ENCODE results near the gene RGS5.

The RGS5 gene

DNA sequence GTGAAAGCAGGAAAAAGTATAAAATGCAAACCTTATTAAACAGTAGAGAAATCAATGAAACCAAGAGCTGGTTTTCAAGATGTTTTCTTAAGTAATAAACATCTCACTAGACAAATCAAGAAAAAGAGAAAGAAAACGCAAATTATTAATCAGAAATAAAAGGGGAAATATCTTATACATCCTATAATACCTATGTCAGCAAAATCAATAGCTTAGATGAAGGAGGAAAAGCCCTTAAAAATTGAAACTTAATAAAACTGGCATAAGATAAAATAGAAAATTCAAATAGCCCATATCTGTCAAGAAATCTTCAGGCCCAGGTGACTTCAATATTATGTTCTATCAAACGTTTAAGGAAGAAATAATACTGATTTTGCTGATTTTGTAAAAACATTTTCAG, 74.4 kb downstream of the RGS5 start:
- ChIA-PET CTCF (no interaction called here), POLR2A (no interaction called here)
- TF ChIP-seq ARNT (IDR thresholded peaks at IDR 0.05) (no peak), CTBP1 (IDR thresholded peaks at IDR 0.05; ENCODE audit: borderline replicate concordance) (no peak), TARDBP (IDR thresholded peaks at IDR 0.05) (no peak), LEF1 (IDR thresholded peaks at IDR 0.05; ENCODE audit: borderline replicate concordance) (no peak), ZNF384 (IDR thresholded peaks at IDR 0.05) (no peak), NFRKB (IDR thresholded peaks at IDR 0.05) (no peak), FOXM1 (IDR thresholded peaks at IDR 0.05; ENCODE audit: borderline replicate concordance) (no peak), ELF4 (IDR thresholded peaks at IDR 0.05) (no peak), HDGF (IDR thresholded peaks at IDR 0.05; ENCODE audit: borderline replicate concordance) (no peak), SUZ12 (IDR thresholded peaks at IDR 0.05) (no peak), BHLHE40 (IDR thresholded peaks at IDR 0.05; ENCODE audit: borderline replicate concordance) (no peak), FOXA1 (IDR thresholded peaks at IDR 0.05) (no peak), L3MBTL2 (conservative IDR thresholded peaks at IDR 0.05) (no peak), SP1 (IDR thresholded peaks at IDR 0.05) (no peak), FOXK2 (IDR thresholded peaks at IDR 0.05) (no peak)
- TF ChIP-seq, protein P1, sequence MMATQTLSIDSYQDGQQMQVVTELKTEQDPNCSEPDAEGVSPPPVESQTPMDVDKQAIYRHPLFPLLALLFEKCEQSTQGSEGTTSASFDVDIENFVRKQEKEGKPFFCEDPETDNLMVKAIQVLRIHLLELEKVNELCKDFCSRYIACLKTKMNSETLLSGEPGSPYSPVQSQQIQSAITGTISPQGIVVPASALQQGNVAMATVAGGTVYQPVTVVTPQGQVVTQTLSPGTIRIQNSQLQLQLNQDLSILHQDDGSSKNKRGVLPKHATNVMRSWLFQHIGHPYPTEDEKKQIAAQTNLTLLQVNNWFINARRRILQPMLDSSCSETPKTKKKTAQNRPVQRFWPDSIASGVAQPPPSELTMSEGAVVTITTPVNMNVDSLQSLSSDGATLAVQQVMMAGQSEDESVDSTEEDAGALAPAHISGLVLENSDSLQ (IDR thresholded peaks at IDR 0.05): no peak
- DNase-seq (ENCODE audit: extremely low spot score): no peak

DNA sequence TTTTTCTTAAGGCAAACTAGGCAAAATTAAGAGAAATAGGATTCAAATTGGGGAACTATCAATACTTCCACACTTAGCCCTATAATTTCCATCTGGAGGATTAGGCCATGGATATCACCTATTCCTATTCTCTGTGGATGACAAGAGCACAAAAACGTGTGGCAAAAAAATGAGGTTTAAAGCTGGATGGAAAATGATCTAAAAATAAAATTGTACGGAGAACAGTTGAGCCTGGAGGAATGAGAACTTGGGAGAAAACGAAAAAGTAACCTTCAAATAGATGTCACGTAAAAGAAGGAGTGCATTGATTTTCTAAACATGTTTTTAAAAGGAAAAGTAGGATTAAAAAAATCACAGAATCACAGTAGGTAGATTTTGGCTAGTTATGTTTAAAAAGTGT, 77.9 kb downstream of the RGS5 start:
- TF ChIP-seq FOXM1 (IDR thresholded peaks at IDR 0.05; ENCODE audit: borderline replicate concordance): no peak
- TF ChIP-seq SUZ12 (IDR thresholded peaks at IDR 0.05): no peak
- no peak for TF ChIP-seq SP1 (IDR thresholded peaks at IDR 0.05)
- no peak for TF ChIP-seq ZNF384 (IDR thresholded peaks at IDR 0.05)
- no peak for TF ChIP-seq L3MBTL2 (conservative IDR thresholded peaks at IDR 0.05)
- TF ChIP-seq FOXK2 (IDR thresholded peaks at IDR 0.05): no peak
- no peak for TF ChIP-seq BHLHE40 (IDR thresholded peaks at IDR 0.05; ENCODE audit: borderline replicate concordance)
- TF ChIP-seq TARDBP (IDR thresholded peaks at IDR 0.05): no peak
- no peak for TF ChIP-seq CTBP1 (IDR thresholded peaks at IDR 0.05; ENCODE audit: borderline replicate concordance)
- TF ChIP-seq ELF4 (IDR thresholded peaks at IDR 0.05): no peak
- TF ChIP-seq LEF1 (IDR thresholded peaks at IDR 0.05; ENCODE audit: borderline replicate concordance): no peak
- TF ChIP-seq FOXA1 (IDR thresholded peaks at IDR 0.05): no peak
- no peak for TF ChIP-seq NFRKB (IDR thresholded peaks at IDR 0.05)
- ChIA-PET POLR2A (no interaction called here), CTCF (no interaction called here)
- no peak for DNase-seq (ENCODE audit: extremely low spot score)

DNA sequence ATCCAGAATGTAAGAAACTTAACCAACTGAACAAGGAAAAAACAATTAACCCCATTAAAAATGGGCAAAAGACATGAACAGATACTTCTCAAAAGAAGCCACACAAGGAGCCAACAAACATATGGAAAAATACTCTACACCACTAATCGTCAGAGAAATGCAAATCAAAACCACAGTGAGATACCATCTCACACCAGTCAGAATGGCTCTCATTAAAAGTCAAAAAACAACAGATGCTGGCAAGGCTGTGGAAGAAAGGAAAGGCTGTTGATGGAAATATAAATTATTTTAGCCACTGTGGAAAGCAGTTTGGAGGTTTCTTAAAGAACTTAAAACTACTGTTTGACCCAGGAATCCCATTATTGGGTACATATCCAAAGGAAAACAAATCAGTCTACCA, 82.3 kb downstream of the RGS5 start:
- TF ChIP-seq SP1 (IDR thresholded peaks at IDR 0.05): no peak
- no peak for TF ChIP-seq ARNT (IDR thresholded peaks at IDR 0.05)
- TF ChIP-seq BHLHE40 (IDR thresholded peaks at IDR 0.05; ENCODE audit: borderline replicate concordance): no peak
- TF ChIP-seq, protein P1 (IDR thresholded peaks at IDR 0.05): no peak
- no peak for TF ChIP-seq FOXA1 (IDR thresholded peaks at IDR 0.05)
- POLR2A ChIA-PET: no interaction called here
- no peak for DNase-seq (ENCODE audit: extremely low spot score)
- CTCF ChIA-PET: no interaction called here

DNA sequence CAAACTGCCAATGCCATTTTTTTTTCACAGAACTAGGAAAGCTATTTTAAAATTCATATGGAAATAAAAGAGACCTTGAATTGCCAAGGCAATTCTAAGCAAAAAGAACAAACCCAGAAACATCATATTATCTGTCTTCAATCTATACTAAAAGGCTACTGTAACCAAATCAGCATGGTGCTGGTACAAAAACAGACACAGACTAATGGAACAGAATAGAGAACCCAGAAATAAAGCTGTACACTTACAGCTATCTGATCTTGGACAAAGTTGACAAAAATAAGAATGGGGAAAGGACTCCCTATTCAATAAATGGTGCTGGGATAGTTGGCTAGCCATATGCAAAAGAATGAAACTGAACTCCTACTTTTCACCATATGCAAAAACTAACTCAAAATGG, 83.0 kb downstream of the RGS5 start:
- TF ChIP-seq HDGF (IDR thresholded peaks at IDR 0.05; ENCODE audit: borderline replicate concordance) (no peak), FOXM1 (IDR thresholded peaks at IDR 0.05; ENCODE audit: borderline replicate concordance) (no peak), NFRKB (IDR thresholded peaks at IDR 0.05) (no peak), ARNT (IDR thresholded peaks at IDR 0.05) (no peak), ZNF384 (IDR thresholded peaks at IDR 0.05) (no peak), BHLHE40 (IDR thresholded peaks at IDR 0.05; ENCODE audit: borderline replicate concordance) (no peak), SP1 (IDR thresholded peaks at IDR 0.05) (no peak), CTBP1 (IDR thresholded peaks at IDR 0.05; ENCODE audit: borderline replicate concordance) (no peak), L3MBTL2 (conservative IDR thresholded peaks at IDR 0.05) (no peak), ELF4 (IDR thresholded peaks at IDR 0.05) (no peak), FOXK2 (IDR thresholded peaks at IDR 0.05) (no peak), LEF1 (IDR thresholded peaks at IDR 0.05; ENCODE audit: borderline replicate concordance) (no peak), TARDBP (IDR thresholded peaks at IDR 0.05) (no peak)
- TF ChIP-seq, protein P1 (IDR thresholded peaks at IDR 0.05): no peak
- CTCF ChIA-PET: no interaction called here
- POLR2A ChIA-PET: no interaction called here
- DNase-seq (ENCODE audit: extremely low spot score): no peak

DNA sequence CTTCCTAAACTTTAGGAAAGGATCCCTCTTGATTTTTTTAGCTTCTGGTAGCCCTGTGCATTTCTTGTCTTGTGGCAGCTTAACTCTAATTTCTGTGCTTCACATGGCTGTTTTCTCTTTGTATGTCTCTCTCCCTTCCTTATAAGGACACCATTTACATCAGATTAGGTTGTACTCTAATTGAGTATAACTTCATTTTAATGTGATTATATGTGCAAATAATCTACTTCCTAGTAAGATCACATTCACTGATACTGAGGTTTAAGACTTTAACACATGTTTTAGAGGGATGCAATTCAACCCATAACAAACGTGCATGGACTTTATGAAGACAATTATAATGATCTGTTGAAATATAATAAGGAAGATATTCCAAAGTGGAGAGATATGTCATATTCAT, 86.8 kb downstream of the RGS5 start:
- TF ChIP-seq HDGF (IDR thresholded peaks at IDR 0.05; ENCODE audit: borderline replicate concordance) (no peak), FOXA1 (IDR thresholded peaks at IDR 0.05) (no peak), ZNF384 (IDR thresholded peaks at IDR 0.05) (no peak), SP1 (IDR thresholded peaks at IDR 0.05) (no peak), ARNT (IDR thresholded peaks at IDR 0.05) (no peak), TARDBP (IDR thresholded peaks at IDR 0.05) (no peak), ELF4 (IDR thresholded peaks at IDR 0.05) (no peak), CTBP1 (IDR thresholded peaks at IDR 0.05; ENCODE audit: borderline replicate concordance) (no peak), LEF1 (IDR thresholded peaks at IDR 0.05; ENCODE audit: borderline replicate concordance) (no peak), L3MBTL2 (conservative IDR thresholded peaks at IDR 0.05) (no peak), SUZ12 (IDR thresholded peaks at IDR 0.05) (no peak)
- TF ChIP-seq, protein P1 (IDR thresholded peaks at IDR 0.05): no peak
- ChIA-PET POLR2A (no interaction called here), CTCF (no interaction called here)
- no peak for DNase-seq (ENCODE audit: extremely low spot score)

DNA sequence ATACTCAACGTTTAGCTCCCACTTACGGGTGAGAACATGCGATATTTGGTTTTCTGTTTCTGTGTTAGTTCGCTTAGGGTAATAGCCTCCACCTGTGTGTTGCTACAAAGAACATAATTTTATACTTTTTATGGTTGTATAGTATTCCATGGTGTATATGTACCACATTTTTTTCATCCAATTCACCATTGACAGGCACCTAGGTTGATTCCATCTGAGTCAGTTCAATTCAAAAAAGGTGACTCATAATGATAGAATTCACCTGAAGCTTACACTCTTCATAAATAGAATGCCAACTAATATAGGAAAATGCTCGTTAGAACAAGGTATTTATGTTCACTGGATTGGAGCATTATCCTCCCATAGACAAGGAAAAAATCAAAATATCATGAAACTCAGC, 95.1 kb downstream of the RGS5 start:
- ChIA-PET CTCF (no interaction called here), POLR2A (no interaction called here)
- TF ChIP-seq FOXK2 (IDR thresholded peaks at IDR 0.05): no peak
- no peak for TF ChIP-seq SUZ12 (IDR thresholded peaks at IDR 0.05)
- TF ChIP-seq FOXA1 (IDR thresholded peaks at IDR 0.05): no peak
- no peak for TF ChIP-seq BHLHE40 (IDR thresholded peaks at IDR 0.05; ENCODE audit: borderline replicate concordance)
- TF ChIP-seq, protein P1 (IDR thresholded peaks at IDR 0.05): no peak
- TF ChIP-seq ELF4 (IDR thresholded peaks at IDR 0.05): no peak
- no peak for TF ChIP-seq ARNT (IDR thresholded peaks at IDR 0.05)
- no peak for TF ChIP-seq ZNF384 (IDR thresholded peaks at IDR 0.05)
- DNase-seq (ENCODE audit: extremely low spot score): no peak

All from HEK293T (cell line).